ENCODE results near the gene STAB1.

GRCh38 chr3:52447512-52448355 lies 47.4 kb upstream of the STAB1 start:
- TF ChIP-seq EZH2 (IDR thresholded peaks at IDR 0.05; ENCODE audit: borderline replicate concordance, low read depth, low read length, severe bottlenecking) (no peak), CTCF (IDR thresholded peaks at IDR 0.05; ENCODE audit: borderline replicate concordance, extremely low read depth, low read length, poor library complexity, severe bottlenecking) (no peak)
